Neural cell (in vitro differentiated cells): Measurements from ENCODE around the gene NFIX. TPM values are rescaled to one million over a fixed set of nuclear protein-coding genes. Genes with fewer than 3 reads are reported as not detected.

Experiments
- H2AFZ ChIP-seq: fragments of 200-600, 300-800 bp; sonication (generic), shearing (Covaris generic); 2 replicates; pipeline ENCODE4 v1.6.0; 2014; ENCODE audit warnings: low read depth, mild to moderate bottlenecking, antibody characterized with exemption, low read length, moderate library complexity
- H3F3A ChIP-seq: fragments of 200-600 bp; shearing (Covaris generic); 2 replicates; pipeline ENCODE4 v1.6.1; 2016; ENCODE audit warnings: mild to moderate bottlenecking, moderate library complexity, mixed read lengths, antibody characterized with exemption, low read length; ENCODE audit not compliant: insufficient read depth, poor library complexity, severe bottlenecking
- H3K27ac ChIP-seq: fragments of 200-600, 300-800 bp; sonication (generic), shearing (Covaris generic); 2 replicates; pipeline ENCODE4 v1.5.1; 2014; ENCODE audit warnings: mild to moderate bottlenecking, low read length, moderate library complexity
- H3K27me3 ChIP-seq: fragments of 300-800, 200-600 bp; sonication (generic), shearing (Covaris generic); 2 replicates; pipeline ENCODE4 v1.6.0; 2014; ENCODE audit warnings: mild to moderate bottlenecking, low read depth, low read length, moderate library complexity; ENCODE audit not compliant: insufficient read depth
- H3K36me3 ChIP-seq: fragments of 300-800, 200-600 bp; sonication (generic), shearing (Covaris generic); 2 replicates; pipeline ENCODE4 v1.5.1; 2014; ENCODE audit warnings: mild to moderate bottlenecking, antibody characterized with exemption, low read length, moderate library complexity; ENCODE audit not compliant: insufficient read depth
- H3K4me2 ChIP-seq: fragments of 300-800, 200-600 bp; sonication (generic), shearing (Covaris generic); 2 replicates; pipeline ENCODE4 v1.6.0; 2014; ENCODE audit warnings: mild to moderate bottlenecking, low read length
- H3K4me3 ChIP-seq: fragments of 300-800, 200-600 bp; sonication (generic), shearing (Covaris generic); 2 replicates; pipeline ENCODE4 v1.5.1; 2014; ENCODE audit warnings: mild to moderate bottlenecking, low read length, moderate library complexity
- H3K79me2 ChIP-seq: fragments of 200-600 bp; shearing (Covaris generic); replicated peaks from 2 replicates; pipeline ENCODE4 v1.6.0; 2014; ENCODE audit warnings: mild to moderate bottlenecking, low read length, moderate library complexity; ENCODE audit not compliant: insufficient read depth
- H3K9ac ChIP-seq: fragments of 300-800, 200-600 bp; sonication (generic), shearing (Covaris generic); 2 replicates; pipeline ENCODE4 v1.6.1; 2016; ENCODE audit warnings: mild to moderate bottlenecking, low read length, mixed read lengths
- H3K9me2 ChIP-seq: fragments of 200-600 bp; shearing (Covaris generic); 2 replicates; pipeline ENCODE4 v1.6.1; 2016; ENCODE audit warnings: mild to moderate bottlenecking, low read length, mixed read lengths; ENCODE audit not compliant: insufficient read depth
- H3K9me3 ChIP-seq: fragments of 200-600, 300-800 bp; sonication (generic), shearing (Covaris generic); 2 replicates; pipeline ENCODE4 v1.6.1; 2016; ENCODE audit warnings: mild to moderate bottlenecking, mixed run types, low read length, moderate library complexity, mixed read lengths
- H4K20me1 ChIP-seq: fragments of 200-600 bp; shearing (Covaris generic); 2 replicates; pipeline ENCODE4 v1.6.1; 2016; ENCODE audit warnings: mild to moderate bottlenecking, mixed run types; ENCODE audit not compliant: insufficient read depth
- CTCF ChIP-seq: fragments of 450-650 bp; IDR thresholded peaks from 2 replicates; pipeline ENCODE4 v1.5.1; 2014; ENCODE audit warnings: antibody characterized with exemption, mild to moderate bottlenecking, moderate library complexity; ENCODE audit not compliant: poor library complexity, severe bottlenecking
- EP300 ChIP-seq: fragments of 450-650 bp; conservative IDR thresholded peaks from 2 replicates; pipeline ENCODE4 v1.6.1; 2014; ENCODE audit warnings: antibody characterized with exemption, mild to moderate bottlenecking, moderate library complexity; ENCODE audit not compliant: poor library complexity, severe bottlenecking
- EZH2 ChIP-seq: fragments of 200-600, 300-800 bp; shearing (Covaris generic), sonication (generic); IDR thresholded peaks from 2 replicates; pipeline ENCODE4 v1.6.1; 2014; ENCODE audit warnings: antibody characterized with exemption, low read length, borderline replicate concordance, mild to moderate bottlenecking; ENCODE audit not compliant: insufficient read depth, poor library complexity, severe bottlenecking
- MXI1 ChIP-seq: fragments of 450-650 bp; conservative IDR thresholded peaks from 2 replicates; pipeline ENCODE4 v1.6.1; 2014; ENCODE audit warnings: antibody characterized with exemption, mild to moderate bottlenecking; ENCODE audit not compliant: poor library complexity, severe bottlenecking
- POLR2AphosphoS5 ChIP-seq: IDR thresholded peaks from 2 replicates; pipeline ENCODE4 v1.6.1; 2012
- RAD21 ChIP-seq: fragments of 450-650 bp; conservative IDR thresholded peaks from 2 replicates; pipeline ENCODE4 v1.6.1; 2014; ENCODE audit warnings: antibody characterized with exemption, mild to moderate bottlenecking, moderate library complexity
- REST ChIP-seq: IDR thresholded peaks from 2 replicates; pipeline ENCODE4 v1.6.1; 2012; ENCODE audit warnings: borderline replicate concordance
- SMC3 ChIP-seq: fragments of 450-650 bp; conservative IDR thresholded peaks from 2 replicates; pipeline ENCODE4 v1.6.1; 2014; ENCODE audit warnings: antibody characterized with exemption, mild to moderate bottlenecking, moderate library complexity; ENCODE audit not compliant: poor library complexity
- TAF1 ChIP-seq: IDR thresholded peaks from 2 replicates; pipeline ENCODE4 v1.6.1; 2012; ENCODE audit warnings: low read depth
- polyA plus RNA-seq: library from polyadenylated mRNA; depleted of rRNA; stranded (reverse); fragments of >200 nt; gene quantifications from 2 replicates; pipeline ENCODE4 v1.2.3, GENCODE V29; 2014

Gene NFIX
- polyA plus RNA-seq, 1 donor from 2014 or later = not detected

- TF ChIP-seq MXI1 (no peak), EZH2 (no peak), TAF1 (no peak), REST (no peak), SMC3 (no peak), POLR2AphosphoS5 (no peak), RAD21 (no peak), EP300 (no peak), CTCF (no peak)
- Histone ChIP-seq H3K27ac (no peak within 1 kb of the TSS), H3K27me3 (peaks cover 48% of the 10 kb centered on the region), H3K4me2 (no peak within 1 kb of the TSS), H3K9me3 (no peaks in the 10 kb centered on the region), H2AFZ (no peak within 1 kb of the TSS), H3F3A (no peaks in the 10 kb centered on the region), H3K79me2 (no peaks in the 10 kb centered on the region), H3K9me2 (no peaks in the 10 kb centered on the region), H3K36me3 (no peaks in the 10 kb centered on the region), H3K9ac (no peak within 1 kb of the TSS), H3K4me3 (no peak within 1 kb of the TSS), H4K20me1 (no peaks in the 10 kb centered on the region)
Observed at GRCh38 chr19:13102666-13103580, 107.6 kb downstream of the NFIX start, which contains the start of gene LYL1. Gene LYL1, minus strand, starts transcription at chr19:13102858. Its CDS starts 1,687 bp downstream, at chr19:13101171.

GRCh38 chr19:13103581-13104359 lies 108.5 kb downstream of the NFIX start:
- Histone ChIP-seq H3K27me3 (peaks cover 41% of the 10 kb centered on the region), H3K36me3 (no peaks in the 10 kb centered on the region), H3K9me2 (no peaks in the 10 kb centered on the region), H2AFZ (no peak overlapping the region), H3K4me3 (no peak overlapping the region), H3K9me3 (no peaks in the 10 kb centered on the region), H3K27ac (no peak overlapping the region), H3K79me2 (no peaks in the 10 kb centered on the region), H3F3A (no peaks in the 10 kb centered on the region), H3K9ac (no peak overlapping the region), H3K4me2 (no peak overlapping the region), H4K20me1 (no peaks in the 10 kb centered on the region)
- no peak for TF ChIP-seq TAF1
- no peak for TF ChIP-seq EZH2
- no peak for TF ChIP-seq CTCF
- TF ChIP-seq SMC3 = no peak
